HG03442 (cell line): ENCODE data around the gene PRSS2.
"Not testable (repeated sequence)": the region's sequence is repeated elsewhere in the genome, so short reads cannot be mapped to it uniquely, and the experiment has no call there.

ENCODE experiments used
- ATAC-seq: cut with Tn5 transposase; IDR thresholded peaks from one replicate; pipeline ENCODE4 v1.9.1; 2021; ENCODE audit warnings: mild to moderate bottlenecking, moderate library complexity; ENCODE audit not compliant: unreplicated experiment

PRSS2 gene

GRCh38 chr7:142770661-142771352, at the start of gene PRSS2:
Gene PRSS2 (plus strand): TSS chr7:142770970. CDS start chr7:142770983, 13 bp downstream.
- peak; percentile 14 for ATAC-seq

DNA sequence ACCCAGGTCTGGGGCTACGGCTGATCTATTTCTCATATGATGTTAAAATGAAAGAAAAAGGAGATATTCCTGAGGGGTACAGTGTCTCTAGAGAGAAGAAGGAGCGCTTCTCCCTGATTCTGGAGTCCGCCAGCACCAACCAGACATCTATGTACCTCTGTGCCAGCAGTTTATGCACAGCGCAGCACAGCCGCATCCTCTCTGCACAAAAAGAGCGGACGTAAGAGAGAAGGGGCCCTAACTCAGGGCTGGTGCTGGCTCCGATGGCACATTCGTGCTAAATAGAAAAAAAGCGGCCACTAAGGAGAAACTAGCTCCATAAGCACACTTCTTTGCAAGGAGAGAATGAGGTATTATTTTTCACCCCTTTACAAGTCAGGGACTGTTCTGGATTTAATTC, 49.8 kb upstream of the PRSS2 start:
- ATAC-seq, result no peak

GRCh38 chr7:142722248-142722794, 48.4 kb upstream of the PRSS2 start:
- no peak for ATAC-seq

DNA sequence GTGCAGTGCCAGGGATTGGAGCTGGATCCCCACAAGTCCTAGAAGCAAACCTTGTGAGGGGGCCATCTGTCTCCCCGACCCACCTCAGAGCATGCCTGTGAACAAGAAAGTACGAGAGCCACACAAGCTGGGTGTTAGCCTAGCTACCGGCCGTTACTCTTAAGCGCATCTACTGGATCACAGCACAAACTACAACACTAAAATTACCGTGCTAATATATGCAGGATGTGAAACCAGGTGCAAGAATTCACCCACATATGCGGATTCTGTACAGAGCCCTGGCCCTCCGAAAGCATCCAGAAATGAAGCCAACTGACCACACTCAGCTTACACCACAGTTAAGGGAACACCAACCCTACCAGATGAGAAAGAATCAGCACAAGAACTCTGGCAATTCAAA, 37.5 kb upstream of the PRSS2 start:
- ATAC-seq, result peak; percentile 92

DNA sequence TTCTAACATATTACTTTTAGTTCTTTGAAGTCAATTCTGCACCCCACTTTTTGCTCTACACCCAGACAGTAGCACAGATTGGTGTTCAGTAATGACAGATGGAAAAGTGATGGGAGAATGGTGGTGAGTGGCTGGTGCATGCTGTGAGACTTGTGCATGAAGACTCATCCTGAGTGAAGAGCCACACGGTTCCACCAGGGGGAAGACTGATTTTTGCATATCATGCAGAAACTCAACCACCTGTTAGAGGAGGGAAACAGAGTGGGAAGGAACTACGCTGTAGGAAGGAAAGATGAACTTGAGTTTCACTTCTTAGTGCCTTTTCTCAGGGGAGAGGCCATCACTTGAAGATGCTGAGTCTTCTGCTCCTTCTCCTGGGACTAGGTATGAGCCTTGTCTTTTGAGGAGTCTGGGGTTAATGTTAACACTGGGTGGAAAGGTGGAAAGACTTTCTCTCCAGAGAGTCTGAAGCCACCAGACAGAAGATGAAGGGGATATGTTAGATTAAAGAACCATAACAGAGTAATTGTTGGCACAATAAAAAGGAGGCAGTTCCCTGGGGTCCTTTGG, 30.8 kb upstream of the PRSS2 start:
- ATAC-seq, result peak; percentile 97

DNA sequence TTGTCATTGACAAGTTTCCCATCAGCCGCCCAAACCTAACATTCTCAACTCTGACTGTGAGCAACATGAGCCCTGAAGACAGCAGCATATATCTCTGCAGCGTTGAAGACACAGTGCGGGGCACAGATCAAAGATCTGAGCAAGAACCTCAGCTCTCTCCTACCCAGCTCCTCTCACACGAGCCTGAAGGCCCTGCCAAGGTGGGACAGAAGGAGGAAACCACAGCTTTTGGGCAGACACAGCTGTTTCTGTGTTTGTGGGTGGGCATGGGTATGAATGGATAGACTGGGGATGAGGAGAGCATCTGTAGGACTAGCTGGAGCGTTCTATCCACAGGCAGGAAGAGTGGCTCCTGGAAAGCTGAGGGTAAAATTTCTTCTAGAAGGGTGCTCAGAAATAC, 30.0 kb upstream of the PRSS2 start:
- ATAC-seq, result no peak

- ATAC-seq, result not testable (repeated sequence)
These were observed 28.8 kb upstream of the PRSS2 start for GRCh38 chr7:142741932-142742331.

GRCh38 chr7:142745091-142745635, 25.6 kb upstream of the PRSS2 start:
- no peak for ATAC-seq

GRCh38 chr7:142745745-142746144, 25.0 kb upstream of the PRSS2 start:
- no peak for ATAC-seq

DNA sequence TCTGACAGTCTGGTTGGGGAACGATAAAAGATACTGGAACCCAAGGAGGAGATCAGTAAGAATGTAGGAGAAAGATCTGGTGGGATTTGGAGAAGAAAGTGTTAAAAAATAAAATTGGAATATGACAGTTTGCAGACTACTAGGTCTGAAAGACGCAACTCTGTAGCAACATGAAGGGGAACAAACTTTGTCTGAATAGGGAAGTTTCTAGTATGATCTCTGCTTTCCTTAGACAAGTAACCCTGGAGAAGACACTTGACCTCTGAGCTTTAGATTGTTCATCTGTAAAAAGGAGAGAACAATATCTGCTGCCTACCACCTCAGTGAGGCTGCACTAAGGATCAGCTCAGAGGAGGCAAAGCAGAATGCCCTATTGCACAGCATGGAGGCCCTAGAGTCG, 24.5 kb upstream of the PRSS2 start:
- no peak for ATAC-seq

GRCh38 chr7:142748410-142748809, 22.4 kb upstream of the PRSS2 start:
- not testable (repeated sequence) for ATAC-seq

- ATAC-seq, result no peak
These were observed 21.4 kb upstream of the PRSS2 start, which contains the start of gene PRSS1 for GRCh38 chr7:142749218-142749993. Gene PRSS1 (plus strand): TSS chr7:142749472. CDS start chr7:142749485, 13 bp downstream.

DNA sequence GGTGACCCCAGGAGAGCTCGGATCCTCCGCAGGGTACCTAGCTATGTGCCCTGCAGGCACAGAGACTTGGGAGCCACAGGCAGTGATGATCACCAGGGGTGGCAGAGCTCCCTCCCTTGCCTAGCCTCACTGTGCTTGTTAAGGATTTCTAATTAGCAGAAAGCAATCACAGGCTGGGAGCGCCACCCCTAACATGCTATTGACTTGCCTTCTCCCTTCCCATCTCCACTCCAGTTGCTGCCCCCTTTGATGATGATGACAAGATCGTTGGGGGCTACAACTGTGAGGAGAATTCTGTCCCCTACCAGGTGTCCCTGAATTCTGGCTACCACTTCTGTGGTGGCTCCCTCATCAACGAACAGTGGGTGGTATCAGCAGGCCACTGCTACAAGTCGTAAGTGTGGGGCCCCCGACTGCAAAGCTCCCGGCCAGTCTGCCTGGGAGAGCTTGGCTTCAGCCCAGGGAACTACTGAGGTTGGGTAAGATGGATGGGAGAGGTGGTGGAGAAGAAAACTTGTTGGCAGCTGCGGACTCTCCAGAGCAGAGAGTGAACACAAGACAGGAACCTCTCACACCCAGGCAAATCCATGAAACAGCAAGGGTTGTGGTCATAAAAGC, 20.3 kb upstream of the PRSS2 start:
- no peak for ATAC-seq

- ATAC-seq, result not testable (repeated sequence)
These were observed 19.1 kb upstream of the PRSS2 start for GRCh38 chr7:142751526-142752175.

DNA sequence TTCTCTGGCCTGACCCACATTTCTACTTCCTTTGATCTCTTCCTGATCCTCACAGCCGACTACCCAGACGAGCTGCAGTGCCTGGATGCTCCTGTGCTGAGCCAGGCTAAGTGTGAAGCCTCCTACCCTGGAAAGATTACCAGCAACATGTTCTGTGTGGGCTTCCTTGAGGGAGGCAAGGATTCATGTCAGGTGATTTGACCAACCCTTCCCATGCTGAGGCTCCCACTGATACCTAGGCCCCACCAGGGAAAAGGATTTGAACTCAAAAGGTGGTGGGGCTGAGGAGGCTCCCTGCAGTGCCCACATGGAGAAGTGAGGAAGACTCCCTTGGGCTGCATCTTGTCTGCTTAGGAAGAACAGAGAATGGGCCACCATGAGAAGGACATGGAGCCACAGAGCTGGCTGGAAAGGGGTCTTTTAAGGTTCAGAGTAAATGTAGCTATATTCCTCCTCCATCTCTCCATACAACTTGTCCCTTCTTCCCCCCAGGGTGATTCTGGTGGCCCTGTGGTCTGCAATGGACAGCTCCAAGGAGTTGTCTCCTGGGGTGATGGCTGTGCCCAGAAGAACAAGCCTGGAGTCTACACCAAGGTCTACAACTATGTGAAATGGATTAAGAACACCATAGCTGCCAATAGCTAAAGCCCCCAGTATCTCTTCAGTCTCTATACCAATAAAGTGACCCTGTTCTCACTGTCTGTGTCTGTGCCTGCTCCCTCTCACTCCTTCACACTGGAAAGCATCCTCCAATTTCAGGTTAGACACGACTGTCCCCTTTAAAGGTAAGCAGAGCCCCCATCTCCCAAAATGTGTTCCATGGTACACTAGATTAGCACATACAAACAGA, 18.2 kb upstream of the PRSS2 start:
- no peak for ATAC-seq

GRCh38 chr7:142753366-142753765, 17.4 kb upstream of the PRSS2 start:
- ATAC-seq, result no peak

DNA sequence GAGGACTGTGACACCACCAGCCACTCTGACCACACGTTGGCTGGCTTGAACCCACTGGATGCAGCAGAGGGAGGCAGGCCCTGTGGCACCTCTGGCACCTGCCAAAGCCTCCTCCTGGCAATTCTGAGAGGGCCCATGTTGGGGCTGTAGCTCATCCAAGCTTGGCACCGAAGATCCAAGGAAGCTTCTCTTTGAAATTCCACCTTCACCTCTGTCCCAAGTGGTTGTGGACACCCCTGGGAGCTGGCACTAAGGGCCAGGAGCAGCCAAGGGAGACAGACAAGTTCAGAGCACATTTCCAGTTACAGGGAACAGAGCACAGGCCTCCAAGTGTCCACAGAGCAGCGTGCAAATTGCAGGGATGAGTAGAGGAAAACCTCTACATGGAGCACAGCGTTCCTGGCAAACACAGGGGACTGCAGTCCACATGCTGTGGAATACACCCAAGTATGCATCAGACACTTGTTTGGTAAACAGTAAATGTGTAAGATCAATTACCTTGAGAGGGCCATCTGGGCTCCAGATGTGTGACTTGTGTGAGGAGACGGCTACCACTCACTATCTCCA, 16.8 kb upstream of the PRSS2 start:
- not testable (repeated sequence) for ATAC-seq

- ATAC-seq, result no peak
These were observed 15.8 kb upstream of the PRSS2 start for GRCh38 chr7:142754681-142755575.
